Muscle layer of colon (tissue), 2 donors: Measurements from ENCODE around the gene HS6ST1.
A peak's percentile ranks its signal among the peaks of the same experiment; 100 is the strongest.

Source experiments
- H3K27ac ChIP-seq: one replicate; pipeline ENCODE4 v1.7.0; 2013; ENCODE audit warnings: low read depth, mild to moderate bottlenecking, low read length, moderate library complexity
- H3K27me3 ChIP-seq, 2 donors: one replicate each; pipeline ENCODE4 v1.7.0; 2013; ENCODE audit warnings: low read length in 2 of 2, mild to moderate bottlenecking in 2 of 2; ENCODE audit not compliant: insufficient read depth in 2 of 2, control insufficient read depth in 1 of 2
- H3K36me3 ChIP-seq: one replicate; pipeline ENCODE4 v1.7.0; 2013; ENCODE audit warnings: mild to moderate bottlenecking, low read length; ENCODE audit not compliant: insufficient read depth
- H3K4me1 ChIP-seq: one replicate; pipeline ENCODE4 v1.7.0; 2013; ENCODE audit warnings: mild to moderate bottlenecking, low read length; ENCODE audit not compliant: insufficient read depth
- H3K4me3 ChIP-seq, 2 donors: one replicate each; pipeline ENCODE4 v1.7.0; 2013; ENCODE audit warnings: low read length in 2 of 2, low read depth in 1 of 2, mild to moderate bottlenecking in 1 of 2, moderate library complexity in 1 of 2
- H3K9ac ChIP-seq: one replicate; pipeline ENCODE4 v1.7.0; 2013; ENCODE audit warnings: low read length
- H3K9me3 ChIP-seq: one replicate; pipeline ENCODE4 v1.7.0; 2013; ENCODE audit warnings: mild to moderate bottlenecking, low read length
- donor health status: abdominal sarcoma.
- donor health status: Adenocarcinoma of cecum.

The HS6ST1 gene

GRCh38 chr2:128360711-128361110 is 42.0 kb upstream of the HS6ST1 start:
- no peak overlapping the region for H3K27ac ChIP-seq
- no peaks in the 10 kb centered on the region for H3K36me3 ChIP-seq
- H3K9me3 ChIP-seq: no peaks in the 10 kb centered on the region
- no peaks in the 10 kb centered on the region for H3K27me3 ChIP-seq
- H3K4me3 ChIP-seq: no peak overlapping the region
- H3K9ac ChIP-seq: no peak overlapping the region
- peaks cover 11% of the 10 kb centered on the region for H3K4me1 ChIP-seq

GRCh38 chr2:128359841-128360240 is 41.2 kb upstream of the HS6ST1 start:
- Histone ChIP-seq H3K9me3 (no peaks in the 10 kb centered on the region), H3K4me1 (peaks cover 11% of the 10 kb centered on the region), H3K36me3 (no peaks in the 10 kb centered on the region), H3K4me3 (no peak overlapping the region), H3K27ac (no peak overlapping the region), H3K27me3 (no peaks in the 10 kb centered on the region), H3K9ac (no peak overlapping the region)

GRCh38 chr2:128358941-128359731 is 40.5 kb upstream of the HS6ST1 start:
- Histone ChIP-seq H3K4me3 (no peak overlapping the region), H3K4me1 (peaks cover 11% of the 10 kb centered on the region), H3K9me3 (no peaks in the 10 kb centered on the region), H3K36me3 (no peaks in the 10 kb centered on the region), H3K9ac (no peak overlapping the region), H3K27me3 (no peaks in the 10 kb centered on the region), H3K27ac (no peak overlapping the region)

GRCh38 chr2:128357506-128358370 is 39.1 kb upstream of the HS6ST1 start:
- no peak overlapping the region for H3K27ac ChIP-seq
- no peaks in the 10 kb centered on the region for H3K27me3 ChIP-seq

GRCh38 chr2:128356127-128356526 is 37.5 kb upstream of the HS6ST1 start:
- Histone ChIP-seq H3K9ac (no peak overlapping the region), H3K9me3 (no peaks in the 10 kb centered on the region), H3K4me1 (no peaks in the 10 kb centered on the region), H3K27me3 (no peaks in the 10 kb centered on the region), H3K27ac (no peak overlapping the region), H3K36me3 (no peaks in the 10 kb centered on the region), H3K4me3 (no peak overlapping the region)

More at GRCh38 chr2:128357506-128358370, 39.1 kb upstream of the HS6ST1 start:
- H3K36me3 ChIP-seq: no peaks in the 10 kb centered on the region
- no peak overlapping the region for H3K4me3 ChIP-seq
- H3K9ac ChIP-seq: no peak overlapping the region
- peaks cover 8% of the 10 kb centered on the region for H3K4me1 ChIP-seq
- H3K9me3 ChIP-seq: no peaks in the 10 kb centered on the region

- H3K9ac ChIP-seq: no peak overlapping the region
- no peak overlapping the region for H3K4me3 ChIP-seq
- no peaks in the 10 kb centered on the region for H3K27me3 ChIP-seq
- no peaks in the 10 kb centered on the region for H3K36me3 ChIP-seq
- H3K9me3 ChIP-seq: no peaks in the 10 kb centered on the region
- no peak overlapping the region for H3K27ac ChIP-seq
- H3K4me1 ChIP-seq: no peaks in the 10 kb centered on the region
Measured at GRCh38 chr2:128354726-128355470, 36.2 kb upstream of the HS6ST1 start.

GRCh38 chr2:128354161-128354560 is 35.5 kb upstream of the HS6ST1 start:
- Histone ChIP-seq H3K36me3 (no peaks in the 10 kb centered on the region), H3K27ac (no peak overlapping the region), H3K4me3 (no peak overlapping the region), H3K9me3 (no peaks in the 10 kb centered on the region), H3K9ac (no peak overlapping the region), H3K27me3 (no peaks in the 10 kb centered on the region), H3K4me1 (no peaks in the 10 kb centered on the region)

GRCh38 chr2:128350736-128351135 is 32.1 kb upstream of the HS6ST1 start:
- H3K27me3 ChIP-seq: no peaks in the 10 kb centered on the region
- peaks cover 19% of the 10 kb centered on the region for H3K4me1 ChIP-seq
- H3K36me3 ChIP-seq: no peaks in the 10 kb centered on the region
- H3K9me3 ChIP-seq: no peaks in the 10 kb centered on the region
- H3K27ac ChIP-seq: no peak overlapping the region
- H3K9ac ChIP-seq: no peak overlapping the region
- H3K4me3 ChIP-seq: no peak overlapping the region

GRCh38 chr2:128348701-128349100 is 30.0 kb upstream of the HS6ST1 start:
- H3K9ac ChIP-seq: no peak overlapping the region
- H3K36me3 ChIP-seq: no peaks in the 10 kb centered on the region
- no peaks in the 10 kb centered on the region for H3K9me3 ChIP-seq
- H3K4me1 ChIP-seq: peaks cover 19% of the 10 kb centered on the region
- H3K27ac ChIP-seq: peak overlapping the region; percentile 61
- H3K27me3 ChIP-seq: no peaks in the 10 kb centered on the region
- no peak overlapping the region for H3K4me3 ChIP-seq

GRCh38 chr2:128347701-128348539 is 29.3 kb upstream of the HS6ST1 start:
- peak overlapping the region; percentile 61 for H3K27ac ChIP-seq
- H3K9ac ChIP-seq: no peak overlapping the region
- no peaks in the 10 kb centered on the region for H3K9me3 ChIP-seq
- H3K4me1 ChIP-seq: peaks cover 19% of the 10 kb centered on the region
- H3K27me3 ChIP-seq: no peaks in the 10 kb centered on the region
- H3K4me3 ChIP-seq: peak overlapping the region in 1 of 2 donors; percentile 16
- no peaks in the 10 kb centered on the region for H3K36me3 ChIP-seq
